Effector memory CD8-positive, alpha-beta T cell (primary cell): ENCODE measurements around the gene RAB1A.
A peak's percentile ranks its signal among the peaks of the same experiment; 100 is the strongest.
"Not testable (repeated sequence)": the region's sequence is repeated elsewhere in the genome, so short reads cannot be mapped to it uniquely, and the experiment has no call there.

ENCODE experiments used
- ATAC-seq: fragments of 150-1000 bp; cut with Tn5 transposase; replicated peaks from 2 replicates; pipeline ENCODE4 v1.10.0; 2021; ENCODE audit warnings: mild to moderate bottlenecking, moderate library complexity
- DNase-seq, 3 experiments: peaks; one replicate each; pipeline ENCODE4 v3.0.0; 2021
- H3K27ac Mint-ChIP-seq, 2 donors: one replicate each; pipeline ENCODE4 v1.8.0; 2022; ENCODE audit warnings: mild to moderate bottlenecking in 2 of 2, mixed read lengths in 2 of 2, moderate library complexity in 2 of 2
- H3K27me3 Mint-ChIP-seq, 2 donors: one replicate each; pipeline ENCODE4 v1.8.0; 2022; ENCODE audit warnings: mixed read lengths in 2 of 2
- H3K36me3 Mint-ChIP-seq: one replicate; pipeline ENCODE4 v1.8.0; 2022; ENCODE audit warnings: mild to moderate bottlenecking, moderate library complexity, mixed read lengths; ENCODE audit not compliant: insufficient read depth
- H3K4me1 Mint-ChIP-seq, 2 donors: one replicate each; pipeline ENCODE4 v1.8.0; 2022; ENCODE audit warnings: low read depth in 2 of 2, mixed read lengths in 2 of 2
- H3K4me3 Mint-ChIP-seq, 2 donors: one replicate each; pipeline ENCODE4 v1.8.0; 2022; ENCODE audit warnings: mild to moderate bottlenecking in 2 of 2, mixed read lengths in 2 of 2, moderate library complexity in 2 of 2
- H3K9me3 Mint-ChIP-seq, 2 donors: one replicate each; pipeline ENCODE4 v1.8.0; 2022; ENCODE audit warnings: mixed read lengths in 2 of 2

RAB1A gene

DNA sequence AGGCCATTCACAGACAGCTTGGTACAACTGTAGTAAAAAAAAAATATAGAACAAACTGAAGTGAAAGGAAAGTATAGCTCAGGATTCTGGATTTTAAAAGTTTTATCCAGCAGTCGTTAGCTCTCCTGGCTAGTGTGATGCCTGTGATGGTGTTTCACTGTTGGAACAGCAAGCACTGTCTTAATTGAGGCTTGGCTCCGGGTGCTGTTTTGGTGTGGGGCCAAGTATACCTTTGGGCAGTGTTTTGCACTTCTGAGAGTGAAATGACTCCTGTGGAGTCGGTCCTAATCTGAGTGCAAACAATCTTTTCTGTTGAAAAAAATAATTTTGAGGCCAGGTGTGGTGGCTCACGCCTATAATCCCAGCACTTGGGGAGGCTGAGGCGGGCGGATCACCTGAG, 28.7 kb upstream of the RAB1A start:
- Mint-ChIP-seq H3K4me1 (peaks cover 2 to 4% of the 10 kb centered on the region in 2 donors), H3K36me3 (no peaks in the 10 kb centered on the region), H3K27ac (no peak overlapping the region), H3K9me3 (no peaks in the 10 kb centered on the region), H3K27me3 (peaks cover 0 to 12% of the 10 kb centered on the region in 2 donors), H3K4me3 (no peak overlapping the region)
- no peak for ATAC-seq
- DNase-seq: no peak

DNA sequence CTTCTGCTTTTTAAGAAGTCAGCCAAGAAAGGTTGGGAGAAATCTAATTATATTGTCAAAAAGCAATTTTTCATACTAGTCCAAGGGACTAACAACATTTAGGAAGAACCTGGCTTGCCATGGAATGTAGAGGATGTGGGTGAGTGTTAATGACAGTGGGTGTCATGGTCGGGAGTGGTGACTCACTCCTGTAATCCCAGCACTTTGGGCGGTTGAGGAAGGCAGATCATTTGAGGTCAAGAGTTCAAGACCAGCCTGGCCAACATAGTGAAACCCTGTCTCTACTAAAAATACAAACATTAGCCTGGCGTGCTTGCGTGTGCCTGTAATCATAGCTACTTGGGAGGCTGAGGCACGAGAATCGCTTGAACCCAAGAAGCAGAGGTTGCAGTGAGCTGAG, 27.9 kb upstream of the RAB1A start:
- H3K27me3 Mint-ChIP-seq: peaks cover 0 to 12% of the 10 kb centered on the region in 2 donors
- not testable (repeated sequence) for H3K9me3 Mint-ChIP-seq, H3K4me1 Mint-ChIP-seq, ATAC-seq, H3K27ac Mint-ChIP-seq, H3K36me3 Mint-ChIP-seq, DNase-seq, H3K4me3 Mint-ChIP-seq

GRCh38 chr2:65156041-65156440, 26.1 kb upstream of the RAB1A start:
- ATAC-seq (no peak), DNase-seq (no peak)
- Mint-ChIP-seq H3K4me3 (no peak overlapping the region), H3K27me3 (peaks cover 0 to 12% of the 10 kb centered on the region in 2 donors), H3K4me1 (no peaks in the 10 kb centered on the region), H3K27ac (no peak overlapping the region), H3K36me3 (no peaks in the 10 kb centered on the region), H3K9me3 (no peaks in the 10 kb centered on the region)

DNA sequence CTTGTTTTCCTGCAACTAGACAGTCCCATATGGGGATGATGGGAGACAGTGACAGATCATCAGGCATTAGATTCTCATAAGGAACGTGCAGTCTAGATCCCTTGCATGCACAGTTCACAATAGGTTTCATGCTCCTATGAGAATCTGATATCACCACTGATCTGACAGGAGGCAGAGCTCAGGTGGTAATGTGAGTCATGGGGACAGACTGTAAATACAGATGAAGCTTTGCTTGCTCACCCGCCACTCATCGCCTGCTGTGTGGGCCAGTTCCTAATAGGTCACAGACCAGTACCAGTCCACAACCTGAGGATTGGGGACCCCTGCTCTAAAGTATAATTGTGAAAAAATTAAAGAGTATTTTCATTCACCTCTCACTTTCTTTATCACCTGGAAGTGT, 23.6 kb upstream of the RAB1A start:
- Mint-ChIP-seq H3K4me3 (no peak overlapping the region), H3K36me3 (no peaks in the 10 kb centered on the region)
- ATAC-seq: no peak

DNA sequence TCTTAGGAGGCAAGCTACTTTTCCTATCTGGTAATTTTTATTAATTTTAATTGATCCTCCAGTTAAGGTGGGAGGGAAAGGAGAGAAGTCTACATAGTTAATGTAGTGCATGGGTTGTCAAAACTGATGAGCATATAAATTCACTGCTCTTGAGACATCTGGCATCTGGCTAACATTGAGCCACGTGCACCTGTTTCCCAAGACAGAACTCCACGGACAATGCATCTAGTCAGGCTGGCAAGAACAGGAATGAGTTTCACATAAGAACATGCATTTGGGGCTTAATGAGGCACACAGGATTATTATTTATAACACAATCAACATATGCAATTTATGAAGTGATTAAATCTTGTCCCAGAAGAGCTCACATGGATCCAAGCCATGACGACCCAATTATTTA, 16.2 kb upstream of the RAB1A start:
- Mint-ChIP-seq H3K9me3 (no peaks in the 10 kb centered on the region), H3K4me3 (no peak overlapping the region), H3K27ac (no peak overlapping the region), H3K27me3 (peaks cover 18 to 19% of the 10 kb centered on the region in 2 donors), H3K4me1 (no peaks in the 10 kb centered on the region), H3K36me3 (no peaks in the 10 kb centered on the region)
- no peak for ATAC-seq
- DNase-seq: no peak

More for the DNA sequence above, 23.6 kb upstream of the RAB1A start:
- Mint-ChIP-seq H3K4me1 (no peaks in the 10 kb centered on the region), H3K9me3 (no peaks in the 10 kb centered on the region), H3K27ac (no peak overlapping the region), H3K27me3 (peaks cover 0 to 12% of the 10 kb centered on the region in 2 donors)
- DNase-seq: no peak

- Mint-ChIP-seq H3K27me3 (peaks cover 18 to 19% of the 10 kb centered on the region in 2 donors), H3K36me3 (no peaks in the 10 kb centered on the region), H3K9me3 (no peaks in the 10 kb centered on the region), H3K4me1 (no peaks in the 10 kb centered on the region), H3K27ac (no peak overlapping the region), H3K4me3 (no peak overlapping the region)
- ATAC-seq: no peak
- DNase-seq: no peak
Measured at GRCh38 chr2:65144571-65144970, 14.7 kb upstream of the RAB1A start.

- Mint-ChIP-seq H3K4me3 (no peak overlapping the region), H3K4me1 (no peaks in the 10 kb centered on the region), H3K27me3 (peaks cover 18 to 30% of the 10 kb centered on the region in 2 donors), H3K36me3 (no peaks in the 10 kb centered on the region), H3K9me3 (no peaks in the 10 kb centered on the region), H3K27ac (no peak overlapping the region)
- ATAC-seq: peak; percentile 69
- DNase-seq: no peak
Measured at GRCh38 chr2:65142515-65142914, 12.6 kb upstream of the RAB1A start.

GRCh38 chr2:65137197-65137775, 7.4 kb upstream of the RAB1A start:
- Mint-ChIP-seq H3K36me3 (peaks cover 3% of the 10 kb centered on the region), H3K27me3 (peaks cover 0 to 20% of the 10 kb centered on the region in 2 donors), H3K4me1 (no peaks in the 10 kb centered on the region), H3K27ac (no peak overlapping the region), H3K4me3 (no peak overlapping the region), H3K9me3 (no peaks in the 10 kb centered on the region)
- ATAC-seq: no peak
- DNase-seq: no peak

GRCh38 chr2:65136253-65136652, 6.3 kb upstream of the RAB1A start:
- peaks cover 0 to 12% of the 10 kb centered on the region in 2 donors for H3K27me3 Mint-ChIP-seq
- DNase-seq: no peak
- H3K4me1 Mint-ChIP-seq: no peaks in the 10 kb centered on the region
- no peak overlapping the region for H3K27ac Mint-ChIP-seq
- no peak overlapping the region for H3K4me3 Mint-ChIP-seq
- H3K36me3 Mint-ChIP-seq: peaks cover 3% of the 10 kb centered on the region
- ATAC-seq: no peak
- no peaks in the 10 kb centered on the region for H3K9me3 Mint-ChIP-seq

DNA sequence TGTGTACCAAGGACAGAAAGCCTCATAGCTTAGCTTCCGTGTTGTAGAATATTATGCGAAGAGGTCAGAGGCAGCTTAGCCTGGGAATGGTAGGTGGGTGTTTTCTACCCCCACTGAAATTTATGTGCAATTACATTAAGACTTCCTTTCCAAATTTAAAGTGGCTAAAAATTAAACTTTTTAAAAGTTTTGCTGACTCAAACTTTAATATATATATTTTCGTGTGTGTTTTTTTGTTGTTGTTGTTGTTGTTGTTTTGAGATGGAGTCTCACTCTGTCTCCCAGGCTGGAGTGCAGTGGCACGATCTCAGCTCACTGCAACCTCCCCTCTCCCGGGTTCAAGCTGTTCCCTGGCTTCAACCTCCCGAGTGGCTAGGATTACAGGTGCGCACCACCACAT, 4.3 kb upstream of the RAB1A start:
- Mint-ChIP-seq H3K27me3 (peaks cover 0 to 8% of the 10 kb centered on the region in 2 donors), H3K9me3 (no peaks in the 10 kb centered on the region), H3K4me1 (peaks cover 8 to 10% of the 10 kb centered on the region in 2 donors), H3K27ac (no peak overlapping the region), H3K4me3 (no peak overlapping the region), H3K36me3 (peaks cover 17% of the 10 kb centered on the region)
- ATAC-seq (no peak), DNase-seq (no peak)

- peaks cover 12 to 15% of the 10 kb centered on the region in 2 donors for H3K4me1 Mint-ChIP-seq
- no peak for DNase-seq
- no peak for ATAC-seq
- H3K36me3 Mint-ChIP-seq: peaks cover 22% of the 10 kb centered on the region
- H3K4me3 Mint-ChIP-seq: no peak overlapping the region
- H3K9me3 Mint-ChIP-seq: no peaks in the 10 kb centered on the region
- no peak overlapping the region for H3K27ac Mint-ChIP-seq
- peaks cover 0 to 2% of the 10 kb centered on the region in 2 donors for H3K27me3 Mint-ChIP-seq
Measured at GRCh38 chr2:65133626-65134025, 3.7 kb upstream of the RAB1A start.

DNA sequence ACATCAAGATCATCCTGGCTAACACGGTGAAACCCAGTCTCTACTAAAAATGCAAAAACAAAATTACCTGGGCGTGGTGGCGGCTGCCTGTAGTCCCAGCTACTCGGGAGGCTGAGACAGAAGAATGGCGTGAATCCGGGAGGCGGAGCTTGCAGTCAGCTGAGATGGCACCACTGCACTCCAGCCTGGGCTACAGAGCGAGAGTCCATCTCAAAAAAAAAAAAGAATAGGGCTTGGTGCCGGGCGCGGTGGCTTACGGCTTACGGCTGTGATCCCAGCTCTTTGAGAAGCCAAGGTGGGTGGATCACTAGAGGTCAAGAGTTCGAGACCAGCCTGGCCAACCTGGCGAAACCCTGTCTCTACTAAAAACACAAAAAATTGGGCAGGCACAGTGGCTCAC, 3.0 kb upstream of the RAB1A start:
- Mint-ChIP-seq H3K36me3 (peaks cover 26% of the 10 kb centered on the region), H3K4me1 (peaks cover 16 to 22% of the 10 kb centered on the region in 2 donors)
- H3K27ac Mint-ChIP-seq, H3K4me3 Mint-ChIP-seq, ATAC-seq, H3K9me3 Mint-ChIP-seq, DNase-seq, H3K27me3 Mint-ChIP-seq: not testable (repeated sequence)

GRCh38 chr2:65130664-65131175, 814 bp upstream of the RAB1A start:
- Mint-ChIP-seq H3K9me3 (no peaks in the 10 kb centered on the region), H3K4me3 (peak overlapping the region; percentile 96 to 100), H3K27ac (peak overlapping the region; percentile 98 to 100), H3K36me3 (peaks cover 36% of the 10 kb centered on the region), H3K4me1 (peaks cover 29 to 41% of the 10 kb centered on the region in 2 donors), H3K27me3 (no peaks in the 10 kb centered on the region)
- DNase-seq (peak in 1 of 3 experiments; percentile 29), ATAC-seq (peak; percentile 2)

DNA sequence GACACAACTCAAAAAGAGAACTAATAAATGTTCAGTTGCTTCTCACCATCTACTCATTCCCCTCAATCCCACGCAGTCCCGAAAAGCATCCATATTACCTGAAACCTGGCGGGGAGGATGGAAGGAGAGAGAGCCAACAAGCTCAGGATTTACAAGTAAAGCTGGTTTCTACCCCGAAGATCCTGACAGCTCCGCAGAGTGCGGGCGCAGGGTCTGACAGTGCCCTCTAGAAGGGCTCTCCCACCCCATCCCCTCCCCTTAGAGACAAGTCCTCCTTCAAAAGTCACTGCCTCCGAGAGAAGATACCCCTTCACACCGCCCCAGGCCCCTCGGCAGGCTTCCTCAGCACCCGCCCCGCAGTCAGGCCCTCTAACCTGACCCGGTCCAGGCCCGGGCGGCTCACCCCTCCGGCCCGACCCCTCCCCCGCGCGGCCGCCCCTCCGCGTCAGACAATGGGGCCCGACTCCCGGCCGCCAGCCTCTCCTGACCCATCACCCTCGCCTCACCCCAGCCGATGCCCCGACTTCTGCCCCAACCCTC, 550 bp downstream of the RAB1A start:
- peak overlapping the region; percentile 96 to 100 for H3K4me3 Mint-ChIP-seq
- peaks cover 32 to 54% of the 10 kb centered on the region in 2 donors for H3K4me1 Mint-ChIP-seq
- H3K9me3 Mint-ChIP-seq: no peaks in the 10 kb centered on the region
- DNase-seq (peak in 2 of 3 experiments; percentile 5 to 10), ATAC-seq (no peak)
- no peaks in the 10 kb centered on the region for H3K27me3 Mint-ChIP-seq
- peak overlapping the region; percentile 98 to 100 for H3K27ac Mint-ChIP-seq
- peaks cover 43% of the 10 kb centered on the region for H3K36me3 Mint-ChIP-seq
